ENCODE data around the gene HSD17B3. TPM values are rescaled to one million over a fixed set of nuclear protein-coding genes. Genes with fewer than 3 reads are reported as not detected.
A peak's percentile ranks its signal among the peaks of the same experiment; 100 is the strongest.

Gene HSD17B3
- total and polyA plus RNA-seq, 8 donors: 0.26 to 1.8 (median 0.52) TPM; not detected in 1

DNA sequence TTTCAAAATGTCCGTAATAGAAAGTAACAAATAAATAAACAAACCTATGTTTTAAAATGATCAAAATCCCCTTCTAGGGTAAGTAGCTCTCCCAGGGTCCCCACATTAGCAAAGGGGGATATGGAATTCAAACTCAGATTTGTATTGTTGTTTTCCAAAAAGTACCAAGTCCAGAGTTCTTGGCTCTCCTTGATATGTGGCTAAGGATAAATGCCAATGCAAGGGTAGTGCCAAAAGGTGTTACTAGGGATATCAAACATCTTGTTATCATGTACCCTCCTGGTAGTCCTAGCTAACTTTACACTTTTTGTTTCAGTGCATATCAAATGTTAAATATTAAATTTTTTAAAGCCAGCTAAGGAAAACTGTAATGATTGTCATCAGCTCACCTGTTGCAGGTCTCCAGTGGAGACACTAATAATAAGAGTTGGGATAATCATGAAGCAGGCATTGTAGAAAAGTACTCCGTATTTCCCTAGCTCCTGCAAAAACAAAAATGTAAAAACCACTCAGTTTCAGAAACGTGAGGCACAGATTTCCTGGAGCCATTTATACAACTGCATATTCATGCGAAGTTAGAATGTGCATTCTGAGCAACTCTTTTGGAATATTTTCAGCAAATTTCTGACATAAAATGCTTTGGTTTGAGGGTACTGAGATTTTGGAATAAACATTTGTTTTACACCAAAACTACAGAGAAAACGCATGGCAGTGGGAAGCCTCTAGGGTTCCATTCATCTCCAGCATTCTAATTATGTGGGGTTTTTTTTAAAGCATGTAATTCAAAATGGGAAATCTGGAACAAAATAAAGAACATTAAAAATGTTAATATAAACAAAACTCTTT, 41.8 kb upstream of the HSD17B3 start:
- Histone ChIP-seq H3K4me1 (peaks cover 0 to 15% of the 10 kb centered on the region in 2 donors), H3K4me3 (no peak overlapping the region), H3K9me3 (no peaks in the 10 kb centered on the region), H3K36me3 (peaks cover 0 to 18% of the 10 kb centered on the region in 2 donors), H3K27me3 (no peaks in the 10 kb centered on the region), H3K27ac (peak overlapping the region in 1 of 2 donors; percentile 0)
- ATAC-seq (no peak), DNase-seq (peak in 2 of 4 donors; percentile 40 to 49)
- intact Hi-C loops (cut with DNase I): no loop called here
- TF ChIP-seq, protein P1, sequence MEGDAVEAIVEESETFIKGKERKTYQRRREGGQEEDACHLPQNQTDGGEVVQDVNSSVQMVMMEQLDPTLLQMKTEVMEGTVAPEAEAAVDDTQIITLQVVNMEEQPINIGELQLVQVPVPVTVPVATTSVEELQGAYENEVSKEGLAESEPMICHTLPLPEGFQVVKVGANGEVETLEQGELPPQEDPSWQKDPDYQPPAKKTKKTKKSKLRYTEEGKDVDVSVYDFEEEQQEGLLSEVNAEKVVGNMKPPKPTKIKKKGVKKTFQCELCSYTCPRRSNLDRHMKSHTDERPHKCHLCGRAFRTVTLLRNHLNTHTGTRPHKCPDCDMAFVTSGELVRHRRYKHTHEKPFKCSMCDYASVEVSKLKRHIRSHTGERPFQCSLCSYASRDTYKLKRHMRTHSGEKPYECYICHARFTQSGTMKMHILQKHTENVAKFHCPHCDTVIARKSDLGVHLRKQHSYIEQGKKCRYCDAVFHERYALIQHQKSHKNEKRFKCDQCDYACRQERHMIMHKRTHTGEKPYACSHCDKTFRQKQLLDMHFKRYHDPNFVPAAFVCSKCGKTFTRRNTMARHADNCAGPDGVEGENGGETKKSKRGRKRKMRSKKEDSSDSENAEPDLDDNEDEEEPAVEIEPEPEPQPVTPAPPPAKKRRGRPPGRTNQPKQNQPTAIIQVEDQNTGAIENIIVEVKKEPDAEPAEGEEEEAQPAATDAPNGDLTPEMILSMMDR (IDR thresholded peaks at IDR 0.05): no peak

DNA sequence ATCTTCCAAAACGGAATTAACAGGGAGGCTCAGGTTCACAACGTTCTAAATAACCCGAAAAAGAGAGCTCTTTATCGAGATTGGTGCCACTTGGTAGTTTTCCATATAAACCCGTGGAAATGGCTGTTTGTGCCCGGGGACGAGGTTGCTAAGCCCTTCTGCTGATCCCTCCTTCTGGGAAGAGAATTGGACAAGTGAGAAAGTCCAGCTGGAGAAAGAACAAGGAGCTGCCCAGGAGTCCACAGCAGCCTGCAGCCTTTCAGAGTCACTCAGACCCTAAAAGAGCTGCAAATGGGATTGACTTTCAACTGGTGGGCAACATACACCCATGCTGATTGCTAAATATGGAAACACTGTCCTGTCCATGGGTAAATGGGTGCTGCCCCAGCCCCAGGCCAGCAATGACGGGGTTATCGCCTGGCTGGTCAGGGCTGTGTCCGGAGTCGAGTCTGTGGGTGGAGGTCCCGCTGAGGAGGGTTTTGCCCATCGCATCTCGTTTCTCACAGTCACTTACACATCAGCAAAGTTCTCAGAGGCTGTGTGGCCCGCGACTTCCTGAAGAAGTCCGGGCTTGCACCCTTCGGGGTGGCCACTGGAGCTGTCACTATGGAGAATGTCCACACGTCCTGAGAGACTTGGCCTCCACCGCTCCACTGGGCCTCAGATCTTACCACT, 40.7 kb upstream of the HSD17B3 start:
- H3K4me3 ChIP-seq: no peak overlapping the region
- TF ChIP-seq, protein P1 (IDR thresholded peaks at IDR 0.05): no peak
- H3K9me3 ChIP-seq: no peaks in the 10 kb centered on the region
- DNase-seq (peak in 2 of 4 donors; percentile 81 to 89), ATAC-seq (no peak)
- intact Hi-C loops (cut with DNase I): no loop called here
- H3K36me3 ChIP-seq: peaks cover 0 to 8% of the 10 kb centered on the region in 2 donors
- H3K27ac ChIP-seq: peak overlapping the region; percentile 0 to 41
- H3K27me3 ChIP-seq: no peaks in the 10 kb centered on the region
- peaks cover 0 to 15% of the 10 kb centered on the region in 2 donors for H3K4me1 ChIP-seq

GRCh38 chr9:96340707-96341106, 38.7 kb upstream of the HSD17B3 start:
- Histone ChIP-seq H3K27ac (no peak overlapping the region), H3K27me3 (no peaks in the 10 kb centered on the region), H3K4me1 (peaks cover 0 to 15% of the 10 kb centered on the region in 2 donors), H3K4me3 (no peak overlapping the region), H3K36me3 (peaks cover 0 to 8% of the 10 kb centered on the region in 2 donors), H3K9me3 (no peaks in the 10 kb centered on the region)
- TF ChIP-seq, protein P1 (IDR thresholded peaks at IDR 0.05): no peak
- ATAC-seq: no peak
- no peak for DNase-seq
- intact Hi-C loops (cut with DNase I): no loop called here

- Histone ChIP-seq H3K9me3 (no peaks in the 10 kb centered on the region), H3K4me1 (peaks cover 0 to 7% of the 10 kb centered on the region in 2 donors), H3K36me3 (peaks cover 0 to 8% of the 10 kb centered on the region in 2 donors), H3K4me3 (no peak overlapping the region), H3K27me3 (no peaks in the 10 kb centered on the region), H3K27ac (no peak overlapping the region)
- intact Hi-C loops (cut with DNase I): no loop called here
- DNase-seq: no peak
- TF ChIP-seq, protein P1 (IDR thresholded peaks at IDR 0.05): no peak
- no peak for ATAC-seq
Observed at GRCh38 chr9:96338299-96338698, 36.3 kb upstream of the HSD17B3 start.

GRCh38 chr9:96333958-96334357, 32.0 kb upstream of the HSD17B3 start:
- TF ChIP-seq, protein P1 (IDR thresholded peaks at IDR 0.05): no peak

More at GRCh38 chr9:96333958-96334357, 32.0 kb upstream of the HSD17B3 start:
- Histone ChIP-seq H3K36me3 (peaks cover 0 to 8% of the 10 kb centered on the region in 2 donors), H3K27ac (no peak overlapping the region), H3K27me3 (no peaks in the 10 kb centered on the region), H3K4me3 (no peak overlapping the region), H3K9me3 (no peaks in the 10 kb centered on the region), H3K4me1 (no peaks in the 10 kb centered on the region)
- intact Hi-C loops (cut with DNase I): no loop called here
- ATAC-seq (no peak), DNase-seq (no peak)

Data from left lung (tissue), 10 donors.